ENCODE data around the gene BCR. TPM values are rescaled to one million over a fixed set of nuclear protein-coding genes. Genes with fewer than 3 reads are reported as not detected.

The BCR gene
- total and polyA plus RNA-seq, 2 of the 4 experiments (the other 2 are of a cell fraction): 28.9 to 44.6 TPM

- no peak overlapping the region for H4K5ac ChIP-seq (ENCODE audit: low read depth, low read length)
- no peak overlapping the region for H3K14ac ChIP-seq (replicated peaks; ENCODE audit: low read depth, low read length)
- H3K36me3 ChIP-seq (ENCODE audit: control insufficient read depth, insufficient read depth, low read length): peaks cover 37% of the 10 kb centered on the region
- H3K18ac ChIP-seq (ENCODE audit: low read depth, low read length): no peak overlapping the region
- no peak overlapping the region for H4K8ac ChIP-seq (ENCODE audit: low read depth in 2 of 2, low read length in 2 of 2)
- H4K20me1 ChIP-seq (ENCODE audit: insufficient read depth, low read length): no peaks in the 10 kb centered on the region; the same call in none of the 2 replicates
- H3K9ac ChIP-seq (ENCODE audit: low read depth, low read length): no peak overlapping the region
- POLR2A ChIA-PET (ENCODE audit: unreplicated experiment): no interaction called here
- no peak overlapping the region for H2AK9ac ChIP-seq (replicated peaks; ENCODE audit: low read depth, low read length, poor library complexity)
- H2BK5ac ChIP-seq (ENCODE audit: low read depth, low read length, poor library complexity, severe bottlenecking): no peak overlapping the region
- no peak overlapping the region for H3K27ac ChIP-seq (ENCODE audit: insufficient read depth, low read length)
- no peak overlapping the region for H2AK5ac ChIP-seq (ENCODE audit: low read depth, low read length)
- H3K27me3 ChIP-seq (ENCODE audit: control insufficient read depth, insufficient read depth, low read length): no peaks in the 10 kb centered on the region
- CTCF ChIA-PET: no interaction called here
- no peak overlapping the region for H2BK15ac ChIP-seq (ENCODE audit: low read depth, low read length)
- ATAC-seq (ENCODE audit: low read depth) (no peak), DNase-seq (no peak)
- no peak overlapping the region for H2BK120ac ChIP-seq (ENCODE audit: low read depth, low read length)
- no TSS peak for BruUV-seq (replicated peaks)
- H3K4me2 ChIP-seq (ENCODE audit: low read depth, low read length): no peak overlapping the region
- H3K4ac ChIP-seq (ENCODE audit: low read depth, low read length): no peak overlapping the region; the same call in 1 of the 2 replicates
- peaks cover 0 to 7% of the 10 kb centered on the region in 2 experiments; a peak in 1 of 4 replicates for H3K79me1 ChIP-seq (ENCODE audit: low read depth in 1 of 2, low read length in 2 of 2)
- in situ Hi-C loops (cut with MboI; ENCODE audit: low sequenced_read_pairs): loop anchor here (5.0 to 25.0 kb wide), 2 partner anchors 102 to 317 kb away; no protein-coding TSS in a partner anchor
- no peaks in the 10 kb centered on the region for H3K9me3 ChIP-seq (ENCODE audit: control insufficient read depth, insufficient read depth, low read length)
- H3K9me1 ChIP-seq (ENCODE audit: insufficient read depth, low read length): no peaks in the 10 kb centered on the region
- no peak overlapping the region for H3K23ac ChIP-seq (ENCODE audit: low read depth, low read length)
- peaks cover 5% of the 10 kb centered on the region; the same call in 1 of the 2 replicates for H3K4me1 ChIP-seq (ENCODE audit: control insufficient read depth, insufficient read depth, low read length)
- intact Hi-C loops (cut with micrococcal nuclease): no loop called here
- no peak overlapping the region for H4K91ac ChIP-seq (ENCODE audit: insufficient read depth, low read depth, low read length)
- no peak overlapping the region for H3K4me3 ChIP-seq (ENCODE audit: insufficient read depth, low read depth, low read length)
- no peak overlapping the region for H3K56ac ChIP-seq (ENCODE audit: extremely low read depth, insufficient read depth, low read length)
- H2BK20ac ChIP-seq (ENCODE audit: low read depth, low read length): no peak overlapping the region
- dilution Hi-C loops (cut with HindIII; ENCODE audit: low sequenced_read_pairs, unreplicated experiment): no loop called here
- WGBS, 2 experiments (ENCODE audit: extremely low coverage in 2 of 2, insufficient read length in 1 of 2): 100% methylated on average over 2 of the region's 11 CpGs; no CpG with 5 or more reads in 1 of the 2 experiments
- H2AFZ ChIP-seq (replicated peaks; ENCODE audit: low read length, poor library complexity): no peak overlapping the region
- TF ChIP-seq CHD1 (IDR thresholded peaks at IDR 0.05; ENCODE audit: low read depth, low read length): no peak
- TF ChIP-seq ELK1 (IDR thresholded peaks at IDR 0.05; ENCODE audit: borderline replicate concordance, low read depth, low read length): no peak
- no peak for TF ChIP-seq CTCF (conservative IDR thresholded peaks at IDR 0.05; ENCODE audit: low read depth, low read length)
- no peak for TF ChIP-seq BHLHE40 (IDR thresholded peaks at IDR 0.05; ENCODE audit: low read depth, low read length)
- no peak for TF ChIP-seq RFX5 (IDR thresholded peaks at IDR 0.05; ENCODE audit: low read depth, low read length)
- no peak for TF ChIP-seq FOS (IDR thresholded peaks at IDR 0.05; ENCODE audit: low read depth, low read length)
- TF ChIP-seq RCOR1 (IDR thresholded peaks at IDR 0.05; ENCODE audit: insufficient replicate concordance, low read length): no peak
- no peak for TF ChIP-seq MAFK (IDR thresholded peaks at IDR 0.05; ENCODE audit: low read depth, low read length)
- TF ChIP-seq MXI1 (IDR thresholded peaks at IDR 0.05; ENCODE audit: borderline replicate concordance, low read depth, low read length): no peak
- TF ChIP-seq NFE2L2 (IDR thresholded peaks at IDR 0.05; ENCODE audit: low read depth, low read length): no peak
- no peak for TF ChIP-seq USF2 (IDR thresholded peaks at IDR 0.05; ENCODE audit: low read depth, low read length)
- TF ChIP-seq CEBPB (IDR thresholded peaks at IDR 0.05; ENCODE audit: low read depth, low read length): no peak
- no peak for TF ChIP-seq SMC3 (IDR thresholded peaks at IDR 0.05; ENCODE audit: low read depth, low read length)
- TF ChIP-seq POLR2A (IDR thresholded peaks at IDR 0.05; ENCODE audit: low read depth, low read length): no peak
- TF ChIP-seq RAD21 (IDR thresholded peaks at IDR 0.05; ENCODE audit: low read length): no peak
These were observed 98.8 kb downstream of the BCR start for GRCh38 chr22:23278883-23279675.

All from IMR-90 (cell line).